Cardiac muscle cell (in vitro differentiated cells and primary cell): ENCODE measurements around the gene ALDOA. TPM values are rescaled to one million over a fixed set of nuclear protein-coding genes. Genes with fewer than 3 reads are reported as not detected.

Experiments used
- DNase-seq, 2 donors: peaks; one replicate each; pipeline versions ENCODE4 v3.0.0 to v3.0.0-alpha.2; 2010 to 2017; ENCODE audit warnings: low read depth in 1 of 2, low spot score in 1 of 2
- H3K27ac ChIP-seq: fragments of 200-600 bp; sonication (generic); 2 replicates; pipeline ENCODE4 v1.5.1; 2016
- H3K27me3 ChIP-seq: fragments of 200-600 bp; sonication (generic); 2 replicates; pipeline ENCODE4 v1.6.0; 2016; ENCODE audit warnings: control low read depth
- H3K36me3 ChIP-seq: fragments of 200-600 bp; sonication (generic); 2 replicates; pipeline ENCODE4 v1.5.1; 2016; ENCODE audit warnings: control low read depth
- H3K4me1 ChIP-seq: fragments of 200-600 bp; sonication (generic); 2 replicates; pipeline ENCODE4 v1.8.1; 2017; ENCODE audit warnings: low read depth, mild to moderate bottlenecking, mixed run types
- H3K4me3 ChIP-seq: fragments of 200-600 bp; sonication (generic); 2 replicates; pipeline ENCODE4 v1.5.1; 2016; ENCODE audit warnings: mild to moderate bottlenecking
- H3K9me3 ChIP-seq: fragments of 200-600 bp; sonication (generic); 2 replicates; pipeline ENCODE4 v1.5.1; 2017; ENCODE audit warnings: low read depth, mild to moderate bottlenecking, control low read depth
- polyA plus RNA-seq: library from polyadenylated mRNA; unstranded; fragments of >200 nt; fragmentation: Nextera tagmentation; extraction: Ambion mirVana; gene quantifications from 2 replicates; pipeline ENCODE4 v1.2.1, GENCODE V29; 2016
- total RNA-seq: library from RNA; depleted of rRNA; stranded (reverse); fragments of >200 nt; gene quantifications from 2 replicates; pipeline ENCODE4 v1.2.3, GENCODE V29; 2016
- TF ChIP-seq, protein P1 (sequence below): IDR thresholded peaks from 2 replicates; pipeline ENCODE4 v1.5.1; 2012; ENCODE audit warnings: low read depth, mild to moderate bottlenecking, low read length

ALDOA gene
- total and polyA plus RNA-seq, 2 experiments from 2014 or later = 3,852 to 6,816 TPM

- no peaks in the 10 kb centered on the region for H3K9me3 ChIP-seq
These were observed 21.0 kb downstream of the ALDOA start for GRCh38 chr16:30086291-30087140.

DNA sequence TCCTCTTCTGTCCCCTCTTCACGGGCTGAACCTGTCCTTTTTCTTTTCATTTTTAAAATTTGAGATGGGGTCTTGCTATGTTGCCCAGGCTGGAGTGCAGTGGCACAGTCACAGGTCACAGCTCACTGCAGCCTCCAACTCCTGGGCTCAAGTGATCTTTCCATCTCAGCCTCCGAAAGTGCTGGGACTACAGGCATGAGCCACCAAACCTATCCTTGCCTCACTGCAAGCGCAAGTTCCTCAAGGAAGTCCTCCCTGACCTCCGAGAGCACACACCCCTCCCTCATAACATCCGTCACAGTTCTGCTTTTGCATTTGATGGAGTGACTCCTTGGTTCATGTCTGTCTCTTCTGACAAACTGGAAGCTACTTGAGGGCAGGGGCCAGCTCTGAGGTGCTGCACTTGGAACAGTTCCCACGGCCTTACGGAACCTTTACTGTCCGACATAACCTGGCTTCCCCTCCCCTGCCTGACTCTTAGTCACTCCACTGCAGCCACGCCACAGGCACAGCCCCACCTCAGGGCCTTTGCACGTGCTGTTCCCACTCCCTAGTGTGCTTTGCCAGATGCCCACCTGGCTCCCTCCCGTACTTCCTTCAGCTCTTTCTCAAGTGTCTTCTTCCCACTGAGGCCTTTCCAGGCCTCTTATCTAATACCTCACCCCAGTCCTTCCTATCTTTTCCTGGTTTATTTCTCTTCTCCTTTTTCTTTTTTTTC lies 21.8 kb downstream of the ALDOA start:
- TF ChIP-seq, protein P1, sequence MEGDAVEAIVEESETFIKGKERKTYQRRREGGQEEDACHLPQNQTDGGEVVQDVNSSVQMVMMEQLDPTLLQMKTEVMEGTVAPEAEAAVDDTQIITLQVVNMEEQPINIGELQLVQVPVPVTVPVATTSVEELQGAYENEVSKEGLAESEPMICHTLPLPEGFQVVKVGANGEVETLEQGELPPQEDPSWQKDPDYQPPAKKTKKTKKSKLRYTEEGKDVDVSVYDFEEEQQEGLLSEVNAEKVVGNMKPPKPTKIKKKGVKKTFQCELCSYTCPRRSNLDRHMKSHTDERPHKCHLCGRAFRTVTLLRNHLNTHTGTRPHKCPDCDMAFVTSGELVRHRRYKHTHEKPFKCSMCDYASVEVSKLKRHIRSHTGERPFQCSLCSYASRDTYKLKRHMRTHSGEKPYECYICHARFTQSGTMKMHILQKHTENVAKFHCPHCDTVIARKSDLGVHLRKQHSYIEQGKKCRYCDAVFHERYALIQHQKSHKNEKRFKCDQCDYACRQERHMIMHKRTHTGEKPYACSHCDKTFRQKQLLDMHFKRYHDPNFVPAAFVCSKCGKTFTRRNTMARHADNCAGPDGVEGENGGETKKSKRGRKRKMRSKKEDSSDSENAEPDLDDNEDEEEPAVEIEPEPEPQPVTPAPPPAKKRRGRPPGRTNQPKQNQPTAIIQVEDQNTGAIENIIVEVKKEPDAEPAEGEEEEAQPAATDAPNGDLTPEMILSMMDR = no peak
- DNase-seq = no peak
- Histone ChIP-seq H3K9me3 (no peaks in the 10 kb centered on the region), H3K27ac (no peak overlapping the region), H3K27me3 (no peaks in the 10 kb centered on the region), H3K36me3 (peaks cover 11% of the 10 kb centered on the region), H3K4me3 (no peak overlapping the region), H3K4me1 (peaks cover 3% of the 10 kb centered on the region)

More at GRCh38 chr16:30086291-30087140, 21.0 kb downstream of the ALDOA start:
- H3K4me1 ChIP-seq = no peaks in the 10 kb centered on the region
- no peak overlapping the region for H3K4me3 ChIP-seq
- TF ChIP-seq, protein P1 = no peak
- H3K27me3 ChIP-seq = no peaks in the 10 kb centered on the region
- no peak for DNase-seq
- no peak overlapping the region for H3K27ac ChIP-seq
- peaks cover 13% of the 10 kb centered on the region for H3K36me3 ChIP-seq

- DNase-seq = no peak
- no peak overlapping the region for H3K4me3 ChIP-seq
- H3K4me1 ChIP-seq = peaks cover 5% of the 10 kb centered on the region
- TF ChIP-seq, protein P1 = no peak
- no peaks in the 10 kb centered on the region for H3K9me3 ChIP-seq
- H3K36me3 ChIP-seq = peaks cover 9% of the 10 kb centered on the region
- H3K27me3 ChIP-seq = no peaks in the 10 kb centered on the region
- H3K27ac ChIP-seq = peak overlapping the region; percentile 11
These were observed 22.8 kb downstream of the ALDOA start for GRCh38 chr16:30088237-30088831.

GRCh38 chr16:30088832-30089624 lies 23.5 kb downstream of the ALDOA start:
- H3K27ac ChIP-seq = no peak overlapping the region

More at GRCh38 chr16:30088832-30089624, 23.5 kb downstream of the ALDOA start:
- no peaks in the 10 kb centered on the region for H3K9me3 ChIP-seq
- H3K4me3 ChIP-seq = no peak overlapping the region
- H3K27me3 ChIP-seq = no peaks in the 10 kb centered on the region
- H3K4me1 ChIP-seq = peaks cover 5% of the 10 kb centered on the region
- H3K36me3 ChIP-seq = peaks cover 4% of the 10 kb centered on the region
- TF ChIP-seq, protein P1 = no peak
- no peak for DNase-seq
